Measurements from ENCODE around the gene RBL2. TPM values are rescaled to one million over a fixed set of nuclear protein-coding genes. Genes with fewer than 3 reads are reported as not detected.
A peak's percentile ranks its signal among the peaks of the same experiment; 100 is the strongest.

RBL2 gene
- total RNA-seq, 1 donor from 2014 or later, result 44.1 TPM

GRCh38 chr16:53523126-53523804 is 89.0 kb downstream of the RBL2 start:
- Mint-ChIP-seq H3K36me3 (ENCODE audit: unreplicated experiment) (no peaks in the 10 kb centered on the region), H3K27me3 (ENCODE audit: unreplicated experiment) (no peaks in the 10 kb centered on the region), H3K27ac (ENCODE audit: unreplicated experiment) (no peak overlapping the region), H3K4me3 (ENCODE audit: unreplicated experiment) (no peak overlapping the region), H3K4me1 (ENCODE audit: low read depth, unreplicated experiment) (no peaks in the 10 kb centered on the region), H3K9me3 (ENCODE audit: unreplicated experiment) (peaks cover 3% of the 10 kb centered on the region)
- no peak for DNase-seq
- no peak for TF ChIP-seq CTCF (IDR thresholded peaks at IDR 0.05; ENCODE audit: partially characterized antibody, unreplicated experiment)

GRCh38 chr16:53523971-53524548 is 89.8 kb downstream of the RBL2 start:
- Mint-ChIP-seq H3K36me3 (ENCODE audit: unreplicated experiment) (no peaks in the 10 kb centered on the region), H3K4me3 (ENCODE audit: unreplicated experiment) (no peak overlapping the region), H3K9me3 (ENCODE audit: unreplicated experiment) (peaks cover 3% of the 10 kb centered on the region), H3K4me1 (ENCODE audit: low read depth, unreplicated experiment) (peaks cover 1% of the 10 kb centered on the region), H3K27me3 (ENCODE audit: unreplicated experiment) (no peaks in the 10 kb centered on the region), H3K27ac (ENCODE audit: unreplicated experiment) (no peak overlapping the region)
- DNase-seq, result no peak
- no peak for TF ChIP-seq CTCF (IDR thresholded peaks at IDR 0.05; ENCODE audit: partially characterized antibody, unreplicated experiment)

GRCh38 chr16:53528797-53529196 is 94.5 kb downstream of the RBL2 start:
- no peak for TF ChIP-seq CTCF (IDR thresholded peaks at IDR 0.05; ENCODE audit: partially characterized antibody, unreplicated experiment)
- H3K4me3 Mint-ChIP-seq (ENCODE audit: unreplicated experiment), result no peak overlapping the region
- H3K27ac Mint-ChIP-seq (ENCODE audit: unreplicated experiment), result no peak overlapping the region
- H3K4me1 Mint-ChIP-seq (ENCODE audit: low read depth, unreplicated experiment), result peaks cover 16% of the 10 kb centered on the region
- H3K9me3 Mint-ChIP-seq (ENCODE audit: unreplicated experiment), result peaks cover 4% of the 10 kb centered on the region
- no peaks in the 10 kb centered on the region for H3K36me3 Mint-ChIP-seq (ENCODE audit: unreplicated experiment)
- DNase-seq, result no peak
- H3K27me3 Mint-ChIP-seq (ENCODE audit: unreplicated experiment), result no peaks in the 10 kb centered on the region

- no peaks in the 10 kb centered on the region for H3K36me3 Mint-ChIP-seq (ENCODE audit: unreplicated experiment)
- no peak overlapping the region for H3K27ac Mint-ChIP-seq (ENCODE audit: unreplicated experiment)
- H3K4me3 Mint-ChIP-seq (ENCODE audit: unreplicated experiment), result no peak overlapping the region
- peaks cover 16% of the 10 kb centered on the region for H3K4me1 Mint-ChIP-seq (ENCODE audit: low read depth, unreplicated experiment)
- TF ChIP-seq CTCF (IDR thresholded peaks at IDR 0.05; ENCODE audit: partially characterized antibody, unreplicated experiment), result no peak
- no peaks in the 10 kb centered on the region for H3K27me3 Mint-ChIP-seq (ENCODE audit: unreplicated experiment)
- H3K9me3 Mint-ChIP-seq (ENCODE audit: unreplicated experiment), result peaks cover 2% of the 10 kb centered on the region
- no peak for DNase-seq
These were observed 95.2 kb downstream of the RBL2 start for GRCh38 chr16:53529513-53529912.

GRCh38 chr16:53530046-53530445 is 95.8 kb downstream of the RBL2 start:
- Mint-ChIP-seq H3K9me3 (ENCODE audit: unreplicated experiment) (peaks cover 2% of the 10 kb centered on the region), H3K4me3 (ENCODE audit: unreplicated experiment) (no peak overlapping the region), H3K36me3 (ENCODE audit: unreplicated experiment) (no peaks in the 10 kb centered on the region), H3K4me1 (ENCODE audit: low read depth, unreplicated experiment) (peaks cover 16% of the 10 kb centered on the region), H3K27ac (ENCODE audit: unreplicated experiment) (peak overlapping the region; percentile 12), H3K27me3 (ENCODE audit: unreplicated experiment) (no peaks in the 10 kb centered on the region)
- no peak for TF ChIP-seq CTCF (IDR thresholded peaks at IDR 0.05; ENCODE audit: partially characterized antibody, unreplicated experiment)
- peak; percentile 29 for DNase-seq

Data from glutamatergic neuron (in vitro differentiated cells).